Testis (tissue), 3 donors: Measurements from ENCODE around the gene MMP27. TPM values are rescaled to one million over a fixed set of nuclear protein-coding genes. Genes with fewer than 3 reads are reported as not detected.
A peak's percentile ranks its signal among the peaks of the same experiment; 100 is the strongest.

Experiments
- DNase-seq: peaks from one replicate; pipeline ENCODE4 v3.0.0-alpha.2; 2019
- H3K27ac ChIP-seq, 2 donors: fragments of 200-600 bp; sonication (generic); one replicate each; pipeline ENCODE4 v1.5.1; 2019
- H3K27me3 ChIP-seq: fragments of 200-600 bp; sonication (generic); one replicate; pipeline ENCODE4 v1.5.1; 2019
- H3K36me3 ChIP-seq: fragments of 200-600 bp; sonication (generic); one replicate; pipeline ENCODE4 v1.5.1; 2017; ENCODE audit warnings: low read depth; ENCODE audit errors: missing control alignments
- H3K4me1 ChIP-seq: fragments of 200-600 bp; sonication (generic); one replicate; pipeline ENCODE4 v1.5.1; 2019
- H3K4me3 ChIP-seq, 2 donors: fragments of 200-600 bp; sonication (generic); one replicate each; pipeline ENCODE4 v1.5.1; 2017 to 2019
- H3K9me3 ChIP-seq: fragments of 200-600 bp; sonication (generic); one replicate; pipeline ENCODE4 v1.5.1; 2017
- CTCF ChIP-seq, 3 experiments: fragments of 450-650 bp in 2 of 3; fragments of 200-600 bp in 1 of 3; sonication (generic) in 1 of 3; IDR thresholded peaks; one replicate each; pipeline ENCODE4 v1.5.1; 2016 to 2019; ENCODE audit warnings: antibody characterized with exemption in 3 of 3, mild to moderate bottlenecking in 2 of 3, moderate library complexity in 1 of 3
- POLR2A ChIP-seq: fragments of 450-650 bp; IDR thresholded peaks from one replicate; pipeline ENCODE4 v1.6.1; 2017; ENCODE audit warnings: antibody characterized with exemption, mild to moderate bottlenecking, moderate library complexity
- WGBS, 2 donors: methylation state at CpG; one replicate each; pipeline ENCODE4 v1.1.5; 2018; 5-methylcytosine and 5-hydroxymethylcytosine counted together
- intact Hi-C: fragments of 100-400 bp; cut with DNase I; formaldehyde crosslinking; loops from one replicate; pipeline ENCODE4 v1.15.1; 2023; ENCODE audit warnings: low total_unique reads
- polyA plus RNA-seq: library from polyadenylated mRNA; stranded (reverse); fragments of 350-450 nt; fragmentation: Illumina TruSeq; extraction: RNeasy Lipid Tissue Mini Kit (QIAGEN cat#74804); gene quantifications from one replicate; pipeline ENCODE4 v1.2.3, GENCODE V29; 2014; ENCODE audit warnings: low read depth, low replicate concordance; ENCODE audit not compliant: insufficient read depth
- total RNA-seq, 2 donors: library from RNA; depleted of rRNA; stranded (reverse); fragments of >200 nt; gene quantifications; one replicate each; pipeline ENCODE4 v1.2.3, GENCODE V29; 2016

Gene MMP27
- total and polyA plus RNA-seq, 3 donors from 2014 or later, result not detected

DNA sequence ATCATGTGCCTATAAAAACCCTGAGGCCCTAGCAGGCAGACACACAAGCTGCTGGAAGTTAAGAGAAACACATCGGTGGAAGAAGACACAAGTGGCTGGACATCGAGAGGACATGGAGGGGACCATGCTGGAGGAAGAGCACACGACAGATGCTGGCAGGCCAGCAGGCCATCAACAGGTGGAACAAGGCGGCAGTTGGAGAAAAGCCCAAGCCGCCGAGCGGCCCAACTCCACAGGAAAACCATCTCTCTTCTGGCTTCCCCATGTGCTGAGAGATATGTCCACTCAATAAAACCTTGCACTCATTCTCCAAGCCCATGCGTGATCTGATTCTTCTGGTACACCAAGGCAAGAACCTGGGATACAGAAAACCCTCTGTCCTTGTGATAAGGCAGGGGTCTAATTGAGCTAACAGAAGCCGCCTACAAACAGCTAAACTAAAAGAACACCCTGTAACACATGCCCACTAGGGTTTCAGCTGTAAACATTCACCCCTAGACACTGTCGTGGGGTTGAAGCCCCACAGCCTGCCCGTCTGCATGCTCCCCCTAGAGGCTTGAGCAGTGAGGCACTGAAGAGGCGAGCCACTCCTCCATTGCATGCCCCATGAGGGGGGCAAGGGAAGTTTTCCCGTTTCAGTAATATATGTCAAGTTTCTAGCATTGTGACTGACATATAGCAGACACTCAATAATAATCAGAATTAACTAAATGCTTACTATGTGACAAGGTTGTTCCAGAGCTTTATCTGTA, 41.4 kb downstream of the MMP27 start:
- 84 to 87% methylated on average over 13 of the region's 13 CpGs for WGBS, 2 donors
- intact Hi-C loops, result loop anchor here (10.0 kb wide), 1 partner anchor 169 kb away; no protein-coding TSS in a partner anchor
- Histone ChIP-seq H3K4me3 (no peak overlapping the region), H3K4me1 (no peaks in the 10 kb centered on the region), H3K9me3 (no peaks in the 10 kb centered on the region), H3K36me3 (no peaks in the 10 kb centered on the region), H3K27me3 (no peaks in the 10 kb centered on the region), H3K27ac (no peak overlapping the region)
- TF ChIP-seq CTCF (IDR thresholded peaks at IDR 0.05), result peak in 1 of 3 experiments; percentile 10
- TF ChIP-seq POLR2A, result no peak
- DNase-seq, result no peak

GRCh38 chr11:102662607-102663006, 43.0 kb downstream of the MMP27 start:
- Histone ChIP-seq H3K4me1 (no peaks in the 10 kb centered on the region), H3K27me3 (no peaks in the 10 kb centered on the region), H3K27ac (no peak overlapping the region), H3K4me3 (no peak overlapping the region), H3K36me3 (no peaks in the 10 kb centered on the region), H3K9me3 (no peaks in the 10 kb centered on the region)
- intact Hi-C loops, result loop anchor here (10.0 kb wide), 1 partner anchor 168 kb away; no protein-coding TSS in a partner anchor
- no peak for DNase-seq
- TF ChIP-seq POLR2A (no peak), CTCF (IDR thresholded peaks at IDR 0.05) (no peak)

DNA sequence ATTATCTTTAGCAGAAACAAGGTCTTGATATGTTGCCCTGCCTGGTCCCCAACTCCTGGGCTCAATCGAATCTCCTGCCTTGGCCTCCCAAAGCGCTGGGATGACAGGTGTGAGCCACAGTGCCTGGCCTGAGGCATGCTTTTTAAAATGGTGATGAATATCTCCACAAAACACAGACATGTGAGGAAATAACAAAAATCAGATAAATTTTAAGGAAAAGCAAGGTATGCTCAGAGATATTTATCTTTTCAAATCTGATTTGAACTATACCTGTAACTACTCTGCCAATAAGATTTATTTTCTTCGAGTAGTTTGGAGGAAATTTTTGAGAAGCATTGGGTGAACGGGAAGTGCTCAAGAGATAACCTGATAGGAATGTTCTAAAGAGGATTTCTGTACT, 44.5 kb downstream of the MMP27 start:
- TF ChIP-seq POLR2A (no peak), CTCF (IDR thresholded peaks at IDR 0.05) (no peak)
- intact Hi-C loops, result loop anchor here (10.0 kb wide), 1 partner anchor 166 kb away; no protein-coding TSS in a partner anchor
- H3K4me3 ChIP-seq, result no peak overlapping the region
- no peak for DNase-seq
- H3K36me3 ChIP-seq, result no peaks in the 10 kb centered on the region
- no peaks in the 10 kb centered on the region for H3K4me1 ChIP-seq
- no peaks in the 10 kb centered on the region for H3K9me3 ChIP-seq
- no peaks in the 10 kb centered on the region for H3K27me3 ChIP-seq
- 80 to 84% methylated on average over 4 of the region's 4 CpGs for WGBS, 2 donors
- no peak overlapping the region for H3K27ac ChIP-seq

DNA sequence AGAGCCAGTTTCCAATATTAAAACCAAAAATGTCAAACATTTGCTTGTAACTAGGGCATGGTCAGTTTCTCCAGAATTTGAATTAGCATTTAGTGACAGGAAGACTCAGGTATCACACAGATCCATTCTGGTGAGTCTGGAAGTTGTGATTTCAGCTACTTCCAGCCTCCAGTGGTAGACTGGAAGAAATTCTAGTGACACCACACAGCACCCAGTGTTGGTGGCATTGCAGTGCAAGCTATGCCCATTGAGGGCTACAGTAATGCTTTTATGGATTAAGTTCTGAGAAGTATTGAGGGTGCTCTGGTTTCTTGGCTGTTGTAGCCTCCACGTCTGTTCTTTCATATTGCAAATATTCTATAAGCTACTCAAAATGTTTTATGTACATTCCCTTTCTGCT, 49.0 kb downstream of the MMP27 start:
- Histone ChIP-seq H3K9me3 (no peaks in the 10 kb centered on the region), H3K36me3 (no peaks in the 10 kb centered on the region), H3K27me3 (no peaks in the 10 kb centered on the region), H3K27ac (no peak overlapping the region), H3K4me1 (peaks cover 3% of the 10 kb centered on the region), H3K4me3 (no peak overlapping the region)
- WGBS, 2 donors, result 83 to 86% methylated on average over 1 of the region's 1 CpG
- DNase-seq, result no peak
- intact Hi-C loops, result no loop called here
- no peak for TF ChIP-seq CTCF (IDR thresholded peaks at IDR 0.05)
- TF ChIP-seq POLR2A, result no peak

GRCh38 chr11:102655547-102655946, 50.0 kb downstream of the MMP27 start:
- no peak for DNase-seq

More at GRCh38 chr11:102655547-102655946, 50.0 kb downstream of the MMP27 start:
- no peak overlapping the region for H3K4me3 ChIP-seq
- intact Hi-C loops, result no loop called here
- 67 to 76% methylated on average over 2 of the region's 2 CpGs for WGBS, 2 donors
- no peaks in the 10 kb centered on the region for H3K9me3 ChIP-seq
- H3K27ac ChIP-seq, result no peak overlapping the region
- TF ChIP-seq POLR2A (no peak), CTCF (IDR thresholded peaks at IDR 0.05) (no peak)
- peaks cover 3% of the 10 kb centered on the region for H3K4me1 ChIP-seq
- H3K27me3 ChIP-seq, result no peaks in the 10 kb centered on the region
- H3K36me3 ChIP-seq, result no peaks in the 10 kb centered on the region
